Measurements from ENCODE around the gene ANKRD12. TPM values are rescaled to one million over a fixed set of nuclear protein-coding genes. Genes with fewer than 3 reads are reported as not detected.
A peak's percentile ranks its signal among the peaks of the same experiment; 100 is the strongest.

Gene ANKRD12
- total and polyA plus RNA-seq, 2 experiments from 2014 or later: 23.9 to 92.4 TPM

DNA sequence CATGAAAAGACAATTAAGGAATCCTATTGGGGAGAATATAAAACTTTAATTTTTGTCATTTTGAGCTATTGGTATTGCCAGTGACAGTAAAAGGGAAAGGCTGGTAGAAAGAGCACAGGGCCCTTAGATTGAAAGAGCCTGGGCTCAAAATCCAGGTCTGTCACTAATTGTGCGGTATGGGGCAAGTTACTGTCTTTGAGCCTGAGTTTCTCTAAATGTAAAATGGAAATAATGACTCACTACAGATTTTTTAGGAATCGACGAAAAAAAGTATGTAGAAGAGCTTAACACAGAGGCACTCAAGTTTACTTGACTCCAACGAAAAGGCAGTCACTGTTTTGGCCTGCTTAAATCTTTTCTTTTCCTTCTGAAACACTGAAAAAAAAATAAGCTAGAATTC, 27.1 kb upstream of the ANKRD12 start (continued):
- TF ChIP-seq ETS1 (IDR thresholded peaks at IDR 0.05): no peak
- TF ChIP-seq, protein P1, sequence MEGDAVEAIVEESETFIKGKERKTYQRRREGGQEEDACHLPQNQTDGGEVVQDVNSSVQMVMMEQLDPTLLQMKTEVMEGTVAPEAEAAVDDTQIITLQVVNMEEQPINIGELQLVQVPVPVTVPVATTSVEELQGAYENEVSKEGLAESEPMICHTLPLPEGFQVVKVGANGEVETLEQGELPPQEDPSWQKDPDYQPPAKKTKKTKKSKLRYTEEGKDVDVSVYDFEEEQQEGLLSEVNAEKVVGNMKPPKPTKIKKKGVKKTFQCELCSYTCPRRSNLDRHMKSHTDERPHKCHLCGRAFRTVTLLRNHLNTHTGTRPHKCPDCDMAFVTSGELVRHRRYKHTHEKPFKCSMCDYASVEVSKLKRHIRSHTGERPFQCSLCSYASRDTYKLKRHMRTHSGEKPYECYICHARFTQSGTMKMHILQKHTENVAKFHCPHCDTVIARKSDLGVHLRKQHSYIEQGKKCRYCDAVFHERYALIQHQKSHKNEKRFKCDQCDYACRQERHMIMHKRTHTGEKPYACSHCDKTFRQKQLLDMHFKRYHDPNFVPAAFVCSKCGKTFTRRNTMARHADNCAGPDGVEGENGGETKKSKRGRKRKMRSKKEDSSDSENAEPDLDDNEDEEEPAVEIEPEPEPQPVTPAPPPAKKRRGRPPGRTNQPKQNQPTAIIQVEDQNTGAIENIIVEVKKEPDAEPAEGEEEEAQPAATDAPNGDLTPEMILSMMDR (conservative IDR thresholded peaks at IDR 0.05; ENCODE audit: low read depth in 2 of 2): no peak
- no peak for TF ChIP-seq REST (IDR thresholded peaks at IDR 0.05; ENCODE audit: unreplicated experiment)

DNA sequence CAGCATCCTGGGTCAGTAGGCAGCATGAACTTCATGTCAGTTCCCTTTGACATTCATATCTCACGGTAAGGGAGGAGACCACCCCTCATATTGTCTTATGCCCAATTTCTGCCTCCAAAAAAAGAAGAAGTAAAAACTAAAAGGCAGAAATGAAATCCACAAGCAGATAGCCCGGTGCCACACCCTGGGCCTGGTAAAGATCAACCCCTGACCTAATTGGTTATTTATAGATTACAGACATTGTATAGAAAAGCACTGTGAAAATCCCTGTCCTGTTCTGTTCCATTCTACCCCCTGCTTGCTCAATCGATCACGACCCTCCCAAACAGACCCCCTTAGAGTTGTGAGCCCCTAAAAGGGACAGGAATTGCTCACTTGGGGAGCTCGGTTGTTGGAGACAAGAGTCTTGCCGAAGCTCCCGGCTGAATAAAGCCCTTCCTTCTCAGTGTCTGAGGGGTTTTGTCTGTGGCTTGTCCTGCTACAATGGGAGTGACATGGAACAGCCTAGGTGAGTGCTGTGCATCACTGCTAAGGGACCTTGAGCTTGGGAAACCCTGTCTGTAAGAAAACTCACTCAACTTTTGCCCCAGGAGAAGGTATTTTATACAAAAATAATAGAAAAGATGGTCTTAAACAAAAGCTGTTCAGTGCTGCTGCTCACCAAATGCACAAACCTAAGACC, 23.0 kb upstream of the ANKRD12 start:
- peaks cover 40% of the 10 kb centered on the region for H3K4me1 Mint-ChIP-seq
- no peak overlapping the region for H3K4me3 Mint-ChIP-seq
- no peaks in the 10 kb centered on the region for H3K9me3 Mint-ChIP-seq
- peaks cover 99% of the 10 kb centered on the region for H3K79me2 ChIP-seq (replicated peaks; ENCODE audit: insufficient read depth)
- H3K27me3 Mint-ChIP-seq (ENCODE audit: insufficient read depth, low read depth, poor library complexity): peaks cover 2% of the 10 kb centered on the region
- H3K4me2 ChIP-seq: no peak overlapping the region
- ATAC-seq: no peak; the same call in 2 of the 3 replicates
- H3K9me2 ChIP-seq (ENCODE audit: insufficient read depth): no peaks in the 10 kb centered on the region
- no peak overlapping the region for H2AFZ ChIP-seq
- DNase-seq (ENCODE audit: low spot score): no peak
- H3K4me3 ChIP-seq: no peak overlapping the region
- peaks cover 31% of the 10 kb centered on the region for H3K36me3 Mint-ChIP-seq (ENCODE audit: low read depth)
- peak overlapping the region; percentile 47; the same call in 1 of the 2 replicates for H3K27ac Mint-ChIP-seq
- peaks cover 56% of the 10 kb centered on the region for H4K20me1 ChIP-seq (replicated peaks; ENCODE audit: insufficient read depth)
- H3K27ac ChIP-seq (ENCODE audit: low read depth): no peak overlapping the region; the same call in 1 of the 2 replicates
- no peaks in the 10 kb centered on the region for H3K27me3 ChIP-seq (ENCODE audit: insufficient read depth)
- peaks cover 56% of the 10 kb centered on the region for H3K4me1 ChIP-seq (ENCODE audit: insufficient read depth)
- H3F3A ChIP-seq (replicated peaks; ENCODE audit: low read depth): no peaks in the 10 kb centered on the region
- H3K36me3 ChIP-seq (ENCODE audit: insufficient read depth): no peaks in the 10 kb centered on the region
- TF ChIP-seq STAT1 (IDR thresholded peaks at IDR 0.05; ENCODE audit: unreplicated experiment): no peak
- no peak for TF ChIP-seq ETS1 (IDR thresholded peaks at IDR 0.05)
- no peak for TF ChIP-seq POLR2AphosphoS5 (IDR thresholded peaks at IDR 0.05; ENCODE audit: low read depth)
- no peak for TF ChIP-seq EZH2 (IDR thresholded peaks at IDR 0.05; ENCODE audit: low read depth, unreplicated experiment)
- TF ChIP-seq REST (IDR thresholded peaks at IDR 0.05; ENCODE audit: unreplicated experiment): no peak
- TF ChIP-seq ZNF331 (CRISPR knock-in tag; IDR thresholded peaks at IDR 0.05; ENCODE audit: low read depth): no peak
- TF ChIP-seq NANOG (IDR thresholded peaks at IDR 0.05; ENCODE audit: borderline replicate concordance): no peak
- TF ChIP-seq, protein P1 (conservative IDR thresholded peaks at IDR 0.05; ENCODE audit: low read depth in 2 of 2): no peak
- no peak for TF ChIP-seq JUNB (IDR thresholded peaks at IDR 0.05; ENCODE audit: unreplicated experiment)
- no peak for TF ChIP-seq ZNF114 (CRISPR knock-in tag; IDR thresholded peaks at IDR 0.05)
- no peak for TF ChIP-seq CREB1 (CRISPR knock-in tag; IDR thresholded peaks at IDR 0.05; ENCODE audit: low read depth)
